GM19372 (cell line): ENCODE data around the gene SLC26A3.
"Not testable (repeated sequence)": the region's sequence is repeated elsewhere in the genome, so short reads cannot be mapped to it uniquely, and the experiment has no call there.

Experiments
- ATAC-seq: cut with Tn5 transposase; IDR thresholded peaks from one replicate; pipeline ENCODE4 v1.9.1; 2021; ENCODE audit warnings: mild to moderate bottlenecking, low read depth, moderate library complexity; ENCODE audit not compliant: unreplicated experiment

Gene SLC26A3

DNA sequence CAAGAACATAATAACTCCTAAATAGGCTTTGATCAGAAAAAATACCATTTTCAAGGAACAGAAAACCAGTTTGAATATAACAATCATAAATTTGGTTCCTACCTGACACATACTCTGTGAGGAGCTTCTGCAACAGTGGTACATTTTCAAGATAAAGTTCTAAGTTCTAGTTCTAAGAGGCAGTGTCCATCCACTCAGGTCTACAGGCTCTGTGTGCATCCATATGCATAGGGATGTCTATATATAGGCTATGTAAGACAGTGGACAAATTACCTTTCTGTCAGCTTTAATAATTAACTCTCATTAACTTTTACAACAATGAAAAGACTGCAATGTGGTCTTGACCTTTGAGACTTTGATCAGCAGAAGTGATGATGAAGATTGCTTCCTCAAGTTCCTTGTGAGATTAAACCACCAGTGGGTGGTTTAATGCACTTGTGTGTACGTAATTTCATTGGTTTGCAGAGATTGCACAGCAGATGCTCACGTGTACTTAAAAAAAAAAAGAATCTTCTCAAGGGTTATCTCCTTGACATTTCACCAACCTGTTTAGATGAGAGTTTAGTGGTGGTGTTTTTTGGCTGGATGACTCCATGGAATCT is at the start of gene SLC26A3:
Gene SLC26A3, minus strand, starts transcription at position 215 of the 602 bp plus-strand sequence. CDS start 8,714 bp downstream, outside the sequence.
- no peak for ATAC-seq

DNA sequence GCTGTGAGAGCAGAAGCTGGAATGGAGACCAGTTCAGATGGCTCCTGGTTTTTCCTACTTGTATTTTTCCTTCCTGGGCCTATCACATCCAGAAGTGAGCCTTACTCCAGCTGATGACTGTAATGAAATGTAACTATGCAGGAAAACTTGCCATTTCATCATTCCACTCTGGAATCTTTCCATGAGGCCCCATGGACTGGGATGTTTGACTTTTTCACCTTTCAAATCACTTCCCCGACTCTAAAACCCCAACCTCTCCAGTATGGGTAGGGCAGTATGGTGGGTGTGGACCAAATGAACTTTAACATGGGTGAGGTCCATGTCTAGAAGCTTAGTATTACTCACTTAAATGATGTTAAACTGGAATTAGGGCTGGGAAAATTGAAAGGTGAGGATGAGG is 47.6 kb upstream of the SLC26A3 start:
- no peak for ATAC-seq

DNA sequence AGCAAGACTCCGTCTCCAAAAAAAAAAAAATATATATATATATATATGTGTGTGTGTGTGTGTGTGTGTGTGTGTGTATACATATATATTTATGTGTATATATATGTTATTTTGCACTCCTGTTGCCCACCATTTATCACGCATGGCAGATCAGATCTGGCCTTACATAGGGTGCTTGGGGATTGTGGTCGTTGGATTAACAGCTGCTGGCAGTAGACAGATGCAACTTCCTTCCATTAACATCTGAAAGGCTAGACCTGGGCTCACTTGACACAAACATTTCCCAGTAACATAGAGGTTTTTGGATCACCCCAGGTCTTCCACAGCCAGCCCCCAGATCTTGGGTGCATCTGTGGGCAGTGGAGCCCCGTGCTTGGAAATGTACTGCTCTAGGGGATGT is 47.2 kb upstream of the SLC26A3 start:
- no peak for ATAC-seq

DNA sequence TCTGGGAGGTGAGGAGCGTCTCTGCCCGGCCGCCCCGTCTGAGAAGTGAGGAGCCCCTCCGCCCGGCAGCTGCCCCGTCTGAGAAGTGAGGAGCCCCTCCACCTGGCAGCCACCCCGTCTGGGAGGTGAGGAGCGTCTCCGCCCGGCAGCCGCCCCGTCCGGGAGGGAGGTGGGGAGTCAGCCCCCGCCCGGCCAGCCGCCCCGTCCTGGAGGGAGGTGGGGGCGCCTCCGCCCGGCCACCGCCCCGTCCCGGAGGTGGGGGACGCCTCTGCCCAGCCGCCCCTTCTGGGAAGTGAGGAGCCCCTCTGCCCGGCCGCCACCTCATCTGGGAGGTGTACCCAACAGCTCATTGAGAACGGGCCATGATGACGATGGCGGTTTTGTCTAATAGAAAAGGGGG is 45.2 kb upstream of the SLC26A3 start:
- ATAC-seq = not testable (repeated sequence)

DNA sequence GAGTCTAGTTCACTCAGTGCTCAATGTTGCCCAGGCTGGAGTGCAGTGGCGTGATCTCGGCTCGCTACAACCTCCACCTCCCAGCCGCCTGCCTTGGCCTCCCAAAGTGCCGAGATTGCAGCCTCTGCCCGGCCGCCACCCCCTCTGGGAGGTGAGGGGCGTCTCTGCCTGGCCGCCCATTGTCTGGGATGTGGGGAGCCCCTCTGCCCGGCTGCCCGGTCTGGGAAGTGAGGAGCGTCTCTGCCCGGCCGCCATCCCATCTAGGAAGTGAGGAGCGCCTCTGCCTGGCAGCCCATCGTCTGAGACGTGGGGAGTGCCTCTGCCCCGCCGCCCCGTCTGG is 44.8 kb upstream of the SLC26A3 start:
- not testable (repeated sequence) for ATAC-seq

DNA sequence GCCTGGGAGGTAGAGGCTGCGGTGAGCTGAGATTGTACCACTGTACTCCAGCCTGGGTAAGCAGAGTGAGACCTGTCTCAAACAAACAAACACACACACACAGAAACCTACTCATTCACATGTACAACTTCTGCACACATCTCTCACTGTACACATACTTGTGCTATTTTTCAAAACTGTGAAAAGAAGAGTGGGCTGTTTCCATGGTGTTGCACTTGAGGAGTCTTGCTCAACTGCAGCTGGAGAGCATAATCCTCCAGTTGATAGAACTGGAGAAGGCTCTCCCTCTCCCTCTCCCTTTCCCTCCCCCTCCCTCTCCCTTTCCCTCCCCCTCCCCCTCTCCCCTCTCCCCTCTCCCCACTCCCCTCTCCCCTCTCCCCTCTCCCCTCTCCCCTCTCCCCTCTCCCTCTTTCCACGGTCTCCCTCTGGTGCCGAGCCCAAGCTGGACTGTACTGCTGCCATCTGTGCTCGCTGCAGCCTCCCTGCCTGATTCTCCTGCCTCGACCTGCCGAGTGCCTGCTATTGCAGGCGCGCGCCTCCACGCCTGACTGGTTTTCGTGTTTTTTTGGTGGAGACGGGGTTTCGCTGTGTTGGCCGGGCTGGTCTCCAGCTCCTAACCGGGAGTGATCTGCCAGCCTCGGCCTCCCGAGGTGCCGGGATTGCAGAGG is 44.3 kb upstream of the SLC26A3 start:
- no peak for ATAC-seq

DNA sequence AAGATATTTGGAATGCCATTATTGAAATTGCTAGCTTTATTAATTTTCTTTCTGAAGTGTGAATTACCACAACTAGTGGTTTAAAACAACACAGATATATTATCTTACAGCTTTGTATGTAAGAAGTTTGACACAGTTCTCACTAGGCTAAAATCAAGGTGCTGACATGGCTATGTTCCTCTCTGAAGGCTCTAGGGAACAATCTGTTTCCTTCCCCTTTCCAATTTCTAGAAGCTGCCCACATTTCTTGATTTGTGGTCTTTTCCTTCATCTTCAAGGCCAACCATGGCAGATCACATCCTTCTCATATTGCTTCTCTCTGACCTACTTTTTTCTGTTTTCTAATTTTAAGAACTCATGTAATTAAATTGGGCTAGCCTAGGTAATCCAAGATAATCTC is 43.3 kb upstream of the SLC26A3 start:
- ATAC-seq = no peak

DNA sequence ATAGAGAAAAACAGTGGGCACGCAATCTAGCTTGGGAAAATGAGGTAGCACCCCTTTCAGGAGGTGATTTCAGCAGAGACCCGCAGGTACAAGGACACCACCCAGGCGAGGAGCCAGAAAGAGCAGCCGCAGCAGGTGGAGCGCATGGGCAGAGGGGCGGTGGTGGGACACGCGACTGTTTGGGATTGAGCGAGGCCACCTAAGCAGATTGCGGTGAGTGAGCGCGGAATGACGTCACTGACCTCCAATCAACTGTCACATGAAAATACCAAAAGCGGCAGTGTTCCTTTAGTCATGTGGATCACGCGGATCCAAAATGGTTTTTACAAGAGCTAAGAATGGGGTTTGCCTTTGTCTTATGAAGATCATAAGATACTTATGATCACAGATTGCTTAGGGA is 40.2 kb upstream of the SLC26A3 start:
- ATAC-seq = no peak

DNA sequence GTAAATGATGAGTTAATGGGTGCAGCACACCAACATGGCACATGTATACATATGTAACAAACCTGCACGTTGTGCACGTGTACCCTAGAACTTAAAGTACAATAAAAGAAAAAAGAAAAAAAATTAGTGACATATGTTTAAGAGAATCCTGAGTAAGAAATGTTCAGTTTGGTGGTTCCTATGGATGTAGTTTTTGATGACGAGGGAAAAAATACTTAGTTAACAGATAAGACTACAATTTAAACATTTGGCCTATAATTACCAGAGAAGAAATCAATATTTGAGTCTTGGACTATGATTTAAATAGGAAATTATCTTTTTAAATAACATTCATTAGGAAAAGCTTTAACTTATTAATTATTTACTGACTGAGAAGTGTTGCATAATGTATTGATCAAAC is 39.2 kb upstream of the SLC26A3 start:
- ATAC-seq = no peak

DNA sequence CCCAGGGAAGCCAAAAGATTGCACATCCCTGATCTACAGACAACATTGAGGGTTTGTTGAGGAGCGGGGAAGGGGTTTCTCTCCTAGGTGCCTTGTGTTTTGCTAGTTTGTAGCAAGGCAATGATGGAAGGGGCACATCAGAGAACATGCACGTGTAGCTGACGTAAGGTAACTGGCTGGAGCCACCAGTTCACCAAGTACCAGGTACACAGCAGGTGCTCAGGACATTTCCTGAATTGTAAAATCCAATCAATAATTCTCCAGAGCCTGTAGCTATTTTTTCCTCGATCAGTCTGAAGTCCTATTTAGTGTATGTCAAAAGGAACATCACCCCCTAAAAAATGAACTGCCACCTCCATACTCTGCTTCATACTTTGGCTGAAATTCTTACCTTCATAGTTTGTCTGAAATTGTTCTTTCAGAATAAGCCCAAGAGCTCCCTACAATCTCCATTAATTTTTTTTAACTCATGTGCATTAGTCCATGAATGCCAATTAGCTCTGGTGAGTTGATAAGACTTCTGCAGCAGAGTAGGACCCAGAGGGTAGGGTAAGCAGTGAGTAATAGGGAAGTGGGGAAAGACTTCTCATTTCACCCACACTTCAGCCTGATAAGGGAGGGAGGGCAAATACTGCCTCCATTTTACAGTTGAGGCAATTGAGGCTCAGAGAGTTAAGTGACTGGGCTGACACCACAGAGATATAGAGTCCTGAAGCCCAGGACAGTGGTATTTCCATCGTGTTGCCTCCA is 36.0 kb upstream of the SLC26A3 start:
- no peak for ATAC-seq

DNA sequence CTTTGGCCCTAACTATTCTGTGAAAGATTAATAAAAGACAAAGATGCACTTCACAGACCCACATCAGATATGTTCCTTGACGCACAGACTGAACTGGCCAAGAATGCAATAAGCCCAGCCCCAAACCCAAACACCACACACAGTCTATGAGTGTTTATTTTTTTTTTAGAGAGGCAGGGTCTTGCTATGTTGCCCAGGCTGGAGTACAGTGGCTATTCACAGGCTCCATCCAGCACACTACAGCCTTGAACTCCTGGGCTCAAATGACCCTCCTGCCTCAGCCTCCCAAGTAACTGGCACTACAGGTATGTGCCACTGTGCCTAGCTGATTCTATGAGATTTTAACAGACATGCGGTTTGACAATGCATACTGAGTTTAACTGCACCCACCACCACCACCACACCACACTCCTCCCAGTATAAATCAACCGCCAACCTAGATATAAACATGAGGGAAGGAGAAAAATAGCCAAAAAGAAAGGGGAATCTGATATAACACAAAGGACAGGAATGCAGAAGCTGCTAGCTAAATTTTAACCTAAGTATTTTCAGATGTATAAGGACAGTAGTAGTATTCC is 35.1 kb upstream of the SLC26A3 start:
- no peak for ATAC-seq

DNA sequence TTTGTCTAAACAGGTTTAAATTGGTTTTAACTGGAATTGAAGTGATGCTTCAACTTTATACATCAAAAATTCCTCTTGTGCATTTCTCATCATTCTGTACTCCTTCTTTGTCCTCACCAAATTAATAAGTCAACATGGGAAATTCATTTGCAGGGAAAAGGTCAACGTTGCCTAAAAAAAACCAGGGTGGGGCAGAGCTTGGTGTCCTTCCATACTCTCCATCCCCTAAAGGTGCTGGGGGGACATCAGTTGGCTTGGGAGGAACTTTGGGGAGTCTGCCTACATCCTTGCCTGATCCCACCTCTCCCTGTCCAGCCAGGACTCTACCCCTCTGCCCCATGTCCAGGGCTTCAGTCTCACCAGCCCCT is 34.1 kb upstream of the SLC26A3 start:
- no peak for ATAC-seq

DNA sequence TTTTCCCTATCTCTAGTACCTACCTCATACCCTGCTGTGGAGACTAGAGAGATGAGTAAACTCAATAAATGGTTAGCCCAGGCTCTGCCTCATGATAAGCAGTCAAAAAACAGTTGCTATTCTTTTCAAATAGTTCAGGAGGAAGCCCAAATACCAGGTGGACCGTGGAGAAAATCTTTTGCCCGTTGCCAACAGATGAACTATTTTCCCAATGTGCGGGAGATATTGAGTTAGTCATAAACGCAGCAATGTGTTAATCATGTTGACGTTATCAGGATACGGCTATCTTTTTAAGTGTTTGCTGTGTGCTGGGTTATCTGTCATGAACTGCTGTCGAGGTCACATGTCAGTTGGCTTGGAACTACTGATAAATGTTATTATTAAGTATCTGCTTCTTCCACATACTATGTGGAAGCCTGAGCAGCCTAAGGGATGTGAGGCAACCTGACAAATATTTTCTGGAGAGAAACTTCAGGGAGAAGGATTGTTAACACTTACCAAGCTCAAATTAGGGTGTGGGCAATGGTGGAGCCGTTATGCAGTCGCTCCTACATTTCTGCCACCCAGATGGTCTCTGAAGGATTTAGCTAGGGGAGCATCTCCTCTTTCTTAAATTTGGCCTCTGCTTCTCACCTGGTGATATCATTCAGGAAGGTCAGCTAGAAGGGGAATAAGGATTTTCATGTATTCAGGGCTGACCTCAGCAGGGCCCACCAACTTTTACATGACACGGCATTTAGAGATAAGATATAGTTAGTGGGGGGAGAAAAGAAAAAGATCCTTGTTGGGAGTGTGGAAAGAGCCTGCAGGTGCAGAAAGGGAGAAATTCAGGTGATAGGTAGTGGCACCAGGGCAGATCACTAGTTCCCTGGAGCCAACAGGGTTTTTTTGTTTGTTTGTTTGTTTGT is 33.5 kb upstream of the SLC26A3 start:
- ATAC-seq = no peak

DNA sequence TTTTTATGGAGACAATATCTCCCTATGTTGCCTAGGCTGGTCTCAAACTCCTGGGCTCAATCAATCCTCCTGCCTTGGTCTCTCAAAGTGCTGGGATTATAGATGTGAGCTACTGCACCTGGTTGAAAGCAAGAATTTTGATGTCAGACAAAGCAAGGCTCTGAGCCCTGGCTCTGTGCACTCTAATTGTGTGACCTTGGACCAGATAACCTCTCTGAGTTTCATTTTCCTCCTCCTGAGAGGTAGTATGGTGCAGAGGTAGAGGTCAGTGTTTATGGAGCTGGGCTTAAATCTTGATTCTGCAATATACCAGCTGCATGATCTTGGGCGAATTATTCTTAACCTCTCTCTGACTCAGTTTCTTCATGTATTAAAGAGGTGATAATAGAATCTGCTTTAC is 31.4 kb upstream of the SLC26A3 start:
- ATAC-seq = no peak

DNA sequence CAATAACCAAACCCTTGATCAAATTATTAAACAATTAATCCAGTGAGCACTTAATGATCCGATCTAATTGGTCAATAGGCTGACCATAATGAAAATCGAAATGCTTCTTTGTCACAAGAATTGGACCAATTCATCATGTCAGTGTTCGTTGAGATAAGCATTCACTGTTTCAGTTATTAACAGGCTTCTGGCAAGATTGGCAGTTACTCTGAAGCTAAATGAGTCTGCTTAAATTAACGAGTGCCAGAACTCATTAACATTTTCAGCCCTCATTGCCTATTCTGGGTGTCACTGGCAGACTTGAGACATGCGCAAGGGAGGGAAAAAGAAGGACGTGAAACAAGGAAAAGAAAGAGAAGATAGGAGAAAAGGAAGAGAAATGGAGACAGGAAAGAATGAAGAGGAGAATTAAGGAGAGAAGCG is 30.7 kb upstream of the SLC26A3 start:
- no peak for ATAC-seq

DNA sequence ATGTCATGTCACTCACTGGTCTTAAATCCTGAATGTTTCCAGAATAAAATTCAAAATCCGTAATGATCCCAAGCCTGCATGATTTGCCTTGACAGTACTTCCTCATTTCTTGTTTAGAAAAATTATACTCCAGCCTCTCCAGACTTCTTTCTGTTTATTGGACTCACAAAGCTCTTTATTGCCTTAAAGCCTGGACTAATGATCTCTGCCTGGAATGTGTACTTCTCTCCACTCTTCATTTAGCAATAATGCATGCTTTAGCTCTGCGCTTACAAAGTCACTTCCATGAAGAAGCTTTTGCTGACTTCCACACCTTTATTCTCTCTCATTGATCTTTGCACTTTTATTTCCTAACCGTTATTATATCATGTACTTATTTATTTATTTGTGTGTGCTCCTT is 27.4 kb upstream of the SLC26A3 start:
- no peak for ATAC-seq

DNA sequence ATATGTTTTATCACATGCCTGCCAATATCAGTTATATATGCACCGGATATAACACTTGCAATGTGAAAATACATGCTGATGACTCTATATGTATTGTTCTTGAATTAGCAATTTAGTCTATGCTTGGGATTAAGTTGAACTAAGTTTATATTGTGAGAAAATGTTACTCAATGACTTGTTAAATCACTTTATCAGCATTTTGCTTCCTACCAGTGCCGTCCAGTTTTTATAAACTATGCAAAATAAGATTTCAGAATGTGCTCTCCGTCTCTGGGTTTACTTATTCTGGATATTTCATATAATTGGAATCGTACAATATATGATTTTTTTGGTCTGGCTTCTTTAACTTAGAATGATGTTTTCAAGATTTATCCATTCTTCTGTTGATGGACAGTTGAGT is 25.5 kb upstream of the SLC26A3 start:
- no peak for ATAC-seq

DNA sequence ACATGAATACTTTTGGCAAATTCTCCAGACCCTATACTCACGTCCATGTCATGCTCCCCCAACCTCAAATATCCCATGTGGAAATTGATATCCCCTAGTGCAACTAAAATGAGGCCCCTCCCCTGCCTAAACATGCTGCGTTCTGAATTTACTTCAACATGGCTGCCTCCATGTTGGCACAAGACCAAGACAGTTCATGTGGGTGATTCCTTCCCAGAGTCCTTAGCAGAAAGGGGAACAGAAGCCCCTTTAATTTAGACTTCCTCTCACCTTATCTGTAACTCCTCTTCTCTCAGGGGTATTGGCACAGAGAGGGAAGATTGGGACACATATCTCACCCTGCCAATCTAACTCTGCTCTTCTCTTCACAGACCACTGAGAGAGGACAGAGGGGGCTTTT is 24.5 kb upstream of the SLC26A3 start:
- ATAC-seq = no peak

DNA sequence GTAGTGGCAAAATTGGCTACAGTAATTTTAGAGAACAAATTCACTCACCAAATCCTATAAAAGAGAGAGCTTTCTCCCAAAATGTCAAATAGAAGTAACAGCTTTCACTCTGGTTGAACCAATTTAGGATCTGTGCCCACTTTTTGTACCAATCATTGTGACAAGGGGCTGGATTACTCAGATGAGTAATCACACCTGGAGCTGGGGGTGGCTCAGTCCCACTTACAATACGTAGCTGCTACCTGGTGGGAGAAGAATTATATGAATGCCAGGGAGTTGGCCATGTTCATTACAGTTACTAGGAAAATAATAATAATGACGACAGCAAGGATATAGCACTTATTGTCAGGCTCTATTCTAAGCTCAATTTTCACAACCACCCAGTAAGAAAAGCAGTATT is 23.4 kb upstream of the SLC26A3 start:
- no peak for ATAC-seq

DNA sequence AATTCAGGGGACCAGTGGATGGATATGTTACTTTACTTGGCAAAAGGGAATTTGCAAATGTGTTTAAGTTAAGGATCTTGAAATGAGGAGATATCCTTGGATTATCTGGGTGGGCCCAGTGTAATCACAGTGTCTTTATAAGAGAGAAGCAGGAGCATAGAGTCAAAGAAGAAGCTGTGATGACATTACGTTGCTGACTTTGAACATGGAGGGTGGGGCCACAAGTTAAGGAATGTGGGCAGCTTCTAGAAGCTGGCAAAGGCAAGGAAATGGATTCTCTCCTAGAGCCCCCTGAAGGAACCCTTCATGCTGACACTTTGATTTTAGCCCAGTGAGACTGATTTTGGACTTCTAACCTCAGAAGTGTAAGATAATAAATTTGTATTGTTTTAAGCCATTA is 21.8 kb upstream of the SLC26A3 start:
- no peak for ATAC-seq

DNA sequence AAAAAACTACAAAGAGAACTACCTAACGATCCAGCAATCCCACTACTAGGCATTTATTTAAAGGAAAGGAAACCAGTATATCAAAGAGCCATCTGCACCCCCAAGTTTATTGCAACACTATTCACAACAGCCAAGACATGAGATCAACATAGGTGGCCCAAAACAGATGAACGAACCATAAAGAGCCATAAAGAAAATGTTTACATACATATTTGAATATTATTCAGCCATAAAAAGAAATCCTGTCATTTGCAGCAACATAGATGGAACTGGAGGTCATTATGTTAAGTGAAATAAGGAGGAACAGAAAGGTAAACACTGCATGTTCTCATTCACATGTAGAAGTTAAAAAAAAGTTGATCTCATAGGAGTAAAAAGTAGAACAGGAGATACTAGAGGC is 15.6 kb upstream of the SLC26A3 start:
- no peak for ATAC-seq
